GM19463 (cell line): ENCODE results near the gene GDF3.
"Not testable (repeated sequence)": the region's sequence is repeated elsewhere in the genome, so short reads cannot be mapped to it uniquely, and the experiment has no call there.

Experiments
- ATAC-seq: cut with Tn5 transposase; IDR thresholded peaks from one replicate; pipeline ENCODE4 v1.9.1; 2021; ENCODE audit warnings: mild to moderate bottlenecking, moderate library complexity; ENCODE audit not compliant: unreplicated experiment

The GDF3 gene

DNA sequence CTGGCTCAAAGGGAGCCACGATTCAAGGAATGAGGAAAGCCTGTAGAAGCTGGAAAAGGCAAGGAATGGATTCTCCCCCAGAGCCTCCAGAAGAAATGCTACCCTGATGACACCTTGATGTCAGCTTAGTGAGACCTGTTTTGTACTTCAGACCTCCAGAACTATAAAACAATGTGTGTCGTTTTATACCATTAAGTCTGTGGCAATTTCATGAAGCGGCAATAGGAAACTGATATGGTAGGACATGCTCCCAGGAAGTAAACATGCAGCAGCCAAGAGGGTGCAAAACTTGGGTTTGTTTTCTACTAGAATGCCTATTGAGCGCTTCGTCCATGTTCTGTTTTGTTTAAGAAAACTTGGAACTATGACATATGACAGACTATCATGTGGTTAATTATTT, 27.4 kb downstream of the GDF3 start:
- no peak for ATAC-seq

DNA sequence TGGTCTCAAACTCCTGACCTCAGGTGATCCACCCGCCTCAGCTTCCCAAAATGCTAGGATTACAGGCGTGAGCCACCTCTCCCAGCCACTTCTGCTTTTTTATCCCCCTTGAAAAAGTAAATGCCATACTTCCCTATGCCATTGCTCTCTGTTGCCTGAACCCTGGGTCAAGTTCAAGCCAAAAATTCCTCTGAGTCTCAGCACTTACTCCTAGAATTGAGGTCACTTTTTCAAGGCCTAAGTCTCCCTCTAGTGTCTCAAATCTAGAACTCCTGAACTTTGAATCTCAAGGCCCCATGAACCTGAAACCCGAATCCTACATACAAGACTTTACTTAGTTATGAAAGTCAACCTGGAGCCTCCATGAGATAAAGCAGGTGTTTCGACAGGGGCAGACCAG, 28.4 kb downstream of the GDF3 start:
- no peak for ATAC-seq

DNA sequence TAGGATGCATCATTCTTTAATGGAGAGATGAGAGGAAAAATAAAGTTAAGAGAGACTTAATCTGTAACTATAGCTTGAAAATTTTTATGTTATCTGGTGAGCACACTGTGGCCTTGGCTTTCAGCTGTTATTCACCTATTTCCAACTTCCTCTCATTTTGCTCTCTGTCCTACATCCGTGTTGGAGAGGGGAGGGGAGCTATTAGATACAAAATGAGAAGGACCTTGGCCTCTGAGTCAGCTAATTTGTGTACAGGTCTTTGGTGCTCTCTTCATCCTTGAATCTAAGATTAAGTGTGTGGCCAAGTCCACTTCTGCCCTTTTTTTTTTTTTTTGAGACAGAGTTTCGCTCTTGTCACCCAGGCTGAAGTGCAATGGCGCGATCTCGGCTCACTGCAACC, 29.0 kb downstream of the GDF3 start:
- ATAC-seq, result no peak

DNA sequence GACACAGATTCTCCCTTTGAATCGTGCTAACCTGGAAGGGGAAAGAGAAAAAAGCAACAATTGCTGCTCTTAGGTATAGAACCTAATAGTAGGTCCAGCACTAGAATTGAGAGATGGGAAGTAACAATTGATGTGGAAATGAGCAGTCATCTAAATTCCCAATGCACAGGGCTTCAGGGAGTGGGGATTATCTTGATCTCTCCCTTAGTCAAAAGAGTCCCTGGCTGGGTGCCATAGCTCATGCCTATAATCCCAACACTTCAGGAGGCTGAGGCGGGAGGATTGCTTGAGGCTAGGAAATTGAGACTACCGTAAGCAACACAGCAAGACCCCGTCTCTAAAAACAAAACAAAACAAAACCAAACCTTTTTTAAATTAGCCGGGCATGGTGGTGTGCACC, 33.8 kb downstream of the GDF3 start:
- no peak for ATAC-seq

DNA sequence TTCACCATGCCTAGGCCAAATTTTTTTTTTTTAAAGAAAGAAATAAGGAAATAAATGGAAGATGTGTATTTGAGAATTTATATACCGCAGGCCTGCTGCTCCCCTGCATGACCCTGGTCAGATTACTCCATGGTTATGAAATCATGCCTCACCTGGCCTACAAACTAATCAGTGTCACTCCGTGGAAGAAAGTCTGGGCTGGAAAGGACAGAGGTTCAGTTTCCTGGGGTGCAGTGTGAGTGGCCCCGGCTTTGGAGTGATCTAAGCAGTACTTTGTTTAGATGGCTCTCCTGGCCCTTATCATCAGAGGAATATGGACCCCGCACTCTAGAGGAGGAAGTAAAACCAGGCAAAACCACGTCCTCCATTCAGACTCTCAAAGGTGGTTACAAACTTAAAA, 39.5 kb downstream of the GDF3 start:
- ATAC-seq, result no peak

DNA sequence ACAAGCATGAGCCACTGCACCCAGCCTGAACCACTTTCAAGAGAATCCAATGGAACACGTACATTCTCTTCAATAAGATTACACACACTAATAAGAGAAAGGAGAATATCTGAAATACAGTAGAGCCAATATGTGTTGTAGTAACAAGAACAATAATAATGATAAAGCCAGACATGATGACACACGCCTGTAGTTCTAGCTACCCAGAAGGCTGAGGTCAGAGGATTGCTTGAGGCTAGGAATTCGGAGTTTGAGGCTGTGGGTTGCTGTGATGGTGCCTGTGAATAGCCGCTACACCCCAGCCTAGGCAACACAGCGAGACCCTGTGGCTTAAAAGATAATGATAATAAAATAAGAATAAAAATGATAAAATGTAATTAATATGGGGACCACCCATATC, 45.5 kb downstream of the GDF3 start:
- ATAC-seq, result no peak

DNA sequence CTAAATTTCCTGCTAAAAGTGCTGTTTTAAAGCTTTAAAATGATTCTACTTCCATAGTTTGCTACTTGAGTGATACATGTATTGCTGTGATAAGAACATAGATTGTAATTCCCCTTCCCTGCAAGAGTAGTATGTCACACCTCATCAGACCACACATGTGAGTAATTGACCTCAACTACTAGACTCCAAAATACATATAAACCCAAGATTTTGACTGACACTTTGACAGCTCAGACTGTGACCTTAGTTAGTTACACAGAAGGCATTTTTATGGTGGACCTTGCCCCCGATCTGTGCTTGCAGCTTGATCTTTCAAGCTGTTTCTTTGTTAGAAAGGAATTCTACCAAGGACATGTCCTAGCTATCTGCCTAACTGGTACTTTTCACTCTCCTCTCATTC, 48.5 kb downstream of the GDF3 start:
- ATAC-seq, result no peak

DNA sequence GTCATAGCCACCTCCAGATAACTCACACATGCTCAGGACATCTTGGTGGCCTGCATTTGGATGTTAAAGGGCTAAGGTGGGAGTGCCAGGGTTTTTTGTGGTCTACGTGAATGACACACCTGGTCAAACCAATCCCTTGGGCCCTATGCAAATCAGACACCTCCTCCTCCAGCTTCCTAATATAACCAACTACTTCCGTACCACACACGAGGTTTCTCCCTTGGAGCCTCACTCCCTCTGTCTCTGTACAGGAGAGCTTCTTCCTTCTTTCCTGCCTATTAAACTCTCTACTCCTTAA, 49.4 kb downstream of the GDF3 start:
- no peak for ATAC-seq

DNA sequence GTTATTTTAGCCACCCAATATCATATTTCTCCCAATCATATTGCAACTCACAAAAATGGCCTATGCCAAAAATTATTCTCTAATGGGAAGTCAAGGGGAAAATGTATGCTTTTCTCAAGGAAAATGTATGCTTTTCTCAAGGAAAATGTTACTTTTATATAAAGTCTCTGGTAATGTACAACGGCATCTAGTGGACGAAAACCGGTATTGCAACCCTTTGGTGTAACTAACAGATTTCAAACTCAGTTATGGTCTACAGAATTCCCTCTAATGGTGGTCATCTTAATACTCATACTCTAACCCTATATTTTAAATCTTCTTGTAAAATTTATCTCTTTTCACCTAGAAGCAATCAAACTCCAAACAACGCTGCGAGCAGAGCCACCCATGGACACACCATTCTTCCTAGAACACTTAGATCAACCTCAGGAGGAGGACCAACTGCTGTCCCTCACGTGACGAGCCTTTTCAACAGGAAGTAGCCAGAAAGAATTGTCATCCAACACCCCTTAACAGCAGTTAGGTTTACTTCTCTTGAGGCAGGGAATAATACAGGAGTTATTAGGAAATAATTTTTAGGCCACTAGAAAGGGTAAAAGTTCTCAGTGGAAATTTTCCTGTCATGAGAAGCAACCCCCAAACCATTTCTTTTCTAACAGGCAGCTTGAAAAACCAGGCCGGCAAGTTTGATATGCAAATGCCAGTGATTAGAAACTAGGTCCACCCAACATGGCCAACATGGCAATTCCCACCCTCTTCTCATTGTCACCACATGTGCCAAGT, 50.0 kb downstream of the GDF3 start:
- ATAC-seq, result no peak

DNA sequence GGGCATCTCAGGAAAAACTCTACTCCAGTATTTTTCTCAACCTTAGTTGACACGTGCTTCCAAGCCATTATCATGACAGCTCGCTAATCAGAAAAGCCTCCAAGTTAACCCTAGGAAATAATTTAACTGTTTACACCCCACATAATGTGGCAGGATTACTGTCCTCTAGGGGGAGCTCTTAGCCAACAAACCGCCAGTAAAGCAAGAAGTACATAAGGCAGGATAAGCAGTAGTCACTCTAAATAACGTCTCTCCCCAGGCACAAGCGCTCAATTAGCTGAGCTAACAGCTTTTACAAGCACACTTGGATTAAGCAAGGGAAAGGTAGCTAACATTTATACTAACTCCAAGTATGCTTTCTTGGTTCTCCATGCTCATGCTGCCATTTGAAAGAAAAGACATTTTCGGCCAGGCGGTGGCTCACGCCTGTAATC, 52.7 kb downstream of the GDF3 start:
- no peak for ATAC-seq

DNA sequence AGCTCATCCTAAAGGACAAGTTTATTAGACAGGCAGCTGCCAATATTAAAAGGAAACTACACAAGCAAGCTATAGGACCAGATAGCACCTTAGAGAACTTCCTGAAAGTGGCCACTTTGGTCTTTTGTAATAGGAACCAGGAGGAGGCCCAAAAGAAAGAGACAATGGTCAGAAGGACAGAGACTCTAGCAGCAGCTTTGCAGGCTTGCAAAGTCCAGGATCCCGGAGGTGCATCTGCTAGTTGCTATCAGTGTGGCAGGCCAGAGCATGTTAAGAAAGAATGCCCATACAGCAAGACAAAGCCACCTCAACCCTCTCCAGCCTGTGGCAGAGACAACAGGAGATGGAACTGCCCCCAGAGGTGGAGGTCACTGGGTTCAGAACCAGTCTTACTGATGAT, 53.3 kb downstream of the GDF3 start:
- ATAC-seq, result no peak

DNA sequence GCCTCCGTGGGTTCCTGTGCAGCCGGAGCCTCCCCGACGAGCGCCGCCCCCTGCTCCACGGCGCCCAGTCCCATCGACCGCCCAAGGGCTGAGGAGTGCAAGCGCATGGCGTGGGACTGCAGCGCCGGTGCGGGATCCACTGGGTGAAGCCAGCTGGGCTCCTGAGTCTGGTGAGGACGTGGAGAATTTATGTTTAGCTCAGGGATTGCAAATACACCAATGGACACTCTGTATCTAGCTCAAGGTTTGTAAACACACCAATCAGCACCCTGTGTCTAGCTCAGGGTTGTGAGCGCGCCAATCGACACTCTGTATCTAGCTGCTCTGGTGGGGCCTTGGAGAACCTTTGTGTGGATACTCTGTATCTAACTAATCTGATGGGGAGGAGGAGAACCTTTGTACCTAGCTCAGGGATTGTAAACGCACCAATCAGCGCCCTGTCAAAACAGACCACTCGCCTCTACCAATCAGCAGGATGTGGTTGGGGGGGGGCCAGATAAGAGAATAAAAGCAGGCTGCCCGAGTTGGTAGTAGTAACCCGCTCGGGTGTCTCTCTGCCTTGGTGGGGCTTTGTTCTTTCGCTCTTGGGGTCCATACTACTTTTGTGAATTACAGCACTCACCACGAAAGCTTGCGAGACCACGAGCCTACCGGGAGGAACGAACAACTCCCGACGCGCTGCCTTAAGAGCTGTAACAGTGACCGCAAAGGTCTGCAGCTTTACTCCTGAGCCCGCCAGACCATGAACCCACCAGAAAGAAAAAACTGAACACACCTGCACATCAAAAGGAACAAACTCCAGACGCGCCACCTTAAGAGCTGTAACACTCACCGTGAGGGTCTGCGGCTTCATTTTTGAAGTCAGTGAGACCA, 55.2 kb downstream of the GDF3 start:
- ATAC-seq, result not testable (repeated sequence)
